BLaER1 (cell line): ENCODE data around the gene PDE7B.

ENCODE experiments used
- H3K27ac ChIP-seq: shearing (Covaris generic); formaldehyde crosslinking; 2 replicates; pipeline ENCODE4 v1.8.1; 2022
- H3K27me3 ChIP-seq: shearing (Covaris generic); formaldehyde crosslinking; 2 replicates; pipeline ENCODE4 v1.8.1; 2022
- H3K36me3 ChIP-seq: shearing (Covaris generic); formaldehyde crosslinking; 2 replicates; pipeline ENCODE4 v1.8.1; 2022
- H3K4me1 ChIP-seq: shearing (Covaris generic); formaldehyde crosslinking; 2 replicates; pipeline ENCODE4 v1.8.1; 2022
- H3K4me2 ChIP-seq: shearing (Covaris generic); formaldehyde crosslinking; 2 replicates; pipeline ENCODE4 v1.8.1; 2022
- H3K4me3 ChIP-seq: shearing (Covaris generic); formaldehyde crosslinking; 2 replicates; pipeline ENCODE4 v1.8.1; 2022
- H3K9ac ChIP-seq: shearing (Covaris generic); formaldehyde crosslinking; 2 replicates; pipeline ENCODE4 v1.8.1; 2022
- H3K9me3 ChIP-seq: shearing (Covaris generic); formaldehyde crosslinking; 2 replicates; pipeline ENCODE4 v1.8.1; 2022
- H4K20me1 ChIP-seq: shearing (Covaris generic); formaldehyde crosslinking; 2 replicates; pipeline ENCODE4 v1.8.1; 2022
- Cebpa-rat ChIP-seq: shearing (Covaris generic); IDR thresholded peaks from 2 replicates; pipeline ENCODE4 v1.8.1; 2022

The PDE7B gene

DNA sequence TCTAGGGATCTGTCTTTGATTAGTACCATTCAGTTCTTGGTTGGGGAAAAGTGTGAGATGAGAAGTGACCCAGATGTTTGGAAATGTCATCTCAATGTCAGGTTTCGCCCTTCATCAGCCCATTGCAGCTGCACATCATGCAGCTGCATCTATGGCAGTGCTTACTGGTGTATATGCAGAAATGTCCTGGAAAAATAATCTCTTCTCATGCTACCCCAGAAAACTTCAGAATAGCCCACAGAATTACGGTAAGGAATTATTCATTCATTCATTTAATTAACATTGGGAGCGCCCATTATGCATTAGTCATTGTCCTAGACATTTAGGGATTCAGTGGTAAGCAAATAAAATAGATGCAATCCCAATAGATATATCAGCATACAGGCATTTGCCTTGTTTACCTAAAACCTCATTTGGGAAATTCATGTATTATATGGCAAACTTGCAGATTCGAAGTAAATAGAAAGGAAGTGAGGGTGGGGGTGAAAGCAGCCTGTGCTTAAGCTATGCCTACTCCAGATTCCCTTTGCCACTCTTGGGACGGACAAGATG, 89.2 kb downstream of the PDE7B start:
- H3K27ac ChIP-seq: no peak overlapping the region
- TF ChIP-seq Cebpa-rat: no peak
- no peaks in the 10 kb centered on the region for H3K4me1 ChIP-seq
- H3K4me3 ChIP-seq: no peak overlapping the region
- no peaks in the 10 kb centered on the region for H3K36me3 ChIP-seq
- H4K20me1 ChIP-seq: no peaks in the 10 kb centered on the region
- H3K4me2 ChIP-seq: no peak overlapping the region
- no peaks in the 10 kb centered on the region for H3K27me3 ChIP-seq
- no peak overlapping the region for H3K9ac ChIP-seq
- H3K9me3 ChIP-seq: no peaks in the 10 kb centered on the region

DNA sequence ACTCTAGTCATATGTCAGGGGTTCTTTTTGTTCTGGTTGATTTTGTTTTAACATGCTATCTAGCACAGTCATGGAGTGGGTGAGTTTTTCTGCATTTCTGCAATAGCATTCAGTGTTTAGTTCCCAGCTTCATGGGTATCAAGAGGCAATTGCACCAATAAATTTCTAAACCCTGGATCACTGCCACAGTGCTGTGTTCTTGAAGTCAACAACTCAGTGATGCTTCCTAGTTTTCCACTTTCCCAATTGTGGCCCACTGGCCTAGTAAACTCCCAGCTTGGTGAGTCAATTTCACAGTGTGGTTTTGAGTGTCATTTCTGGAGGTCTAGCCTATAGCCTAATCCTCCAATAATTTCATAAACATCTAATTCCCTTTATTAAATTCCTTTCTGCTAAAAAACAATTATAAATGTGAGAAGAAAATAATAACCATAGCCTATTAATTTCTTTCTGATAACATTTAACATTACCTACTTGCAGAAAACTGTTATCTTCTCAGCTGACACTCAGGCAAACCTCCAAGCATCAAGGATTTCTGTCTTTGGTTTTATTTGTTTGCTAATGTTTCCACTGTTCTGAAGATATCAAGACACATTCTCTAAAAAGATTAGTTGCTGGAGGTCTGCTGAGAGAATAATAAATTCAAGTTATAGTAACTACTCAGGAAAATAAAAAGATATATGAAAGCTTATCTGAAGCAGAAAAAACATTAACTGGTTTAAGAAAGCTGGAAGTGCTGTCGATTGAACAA, 89.9 kb downstream of the PDE7B start:
- TF ChIP-seq Cebpa-rat: no peak
- H3K4me1 ChIP-seq: no peaks in the 10 kb centered on the region
- no peak overlapping the region for H3K27ac ChIP-seq
- no peak overlapping the region for H3K4me3 ChIP-seq
- H3K27me3 ChIP-seq: no peaks in the 10 kb centered on the region
- no peak overlapping the region for H3K4me2 ChIP-seq
- H3K9me3 ChIP-seq: no peaks in the 10 kb centered on the region
- H4K20me1 ChIP-seq: no peaks in the 10 kb centered on the region
- H3K36me3 ChIP-seq: no peaks in the 10 kb centered on the region
- H3K9ac ChIP-seq: no peak overlapping the region

DNA sequence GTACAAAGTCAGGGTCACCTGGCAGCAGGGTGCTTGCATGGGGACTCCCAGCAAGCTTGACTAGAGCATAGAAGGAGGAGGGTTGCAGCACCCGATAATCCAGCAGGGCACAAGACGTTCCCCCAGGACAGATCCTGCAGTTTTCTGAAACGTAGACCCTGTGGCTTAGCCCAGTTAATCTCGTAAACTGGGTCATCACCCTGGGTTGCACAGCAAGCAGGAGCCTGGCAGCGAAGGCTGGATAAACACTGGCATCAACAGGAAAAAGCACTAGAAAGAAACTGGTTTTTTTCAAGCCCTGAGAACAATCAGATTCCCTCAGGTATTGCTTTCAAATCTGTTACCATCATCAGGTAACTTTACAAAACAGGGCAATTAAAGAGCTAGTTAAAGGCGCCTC, 92.6 kb downstream of the PDE7B start:
- no peaks in the 10 kb centered on the region for H3K27me3 ChIP-seq
- no peak for TF ChIP-seq Cebpa-rat
- no peak overlapping the region for H3K4me3 ChIP-seq
- H3K9ac ChIP-seq: no peak overlapping the region
- no peaks in the 10 kb centered on the region for H3K36me3 ChIP-seq
- H3K4me2 ChIP-seq: no peak overlapping the region
- H4K20me1 ChIP-seq: no peaks in the 10 kb centered on the region
- H3K4me1 ChIP-seq: no peaks in the 10 kb centered on the region
- H3K9me3 ChIP-seq: no peaks in the 10 kb centered on the region
- no peak overlapping the region for H3K27ac ChIP-seq

DNA sequence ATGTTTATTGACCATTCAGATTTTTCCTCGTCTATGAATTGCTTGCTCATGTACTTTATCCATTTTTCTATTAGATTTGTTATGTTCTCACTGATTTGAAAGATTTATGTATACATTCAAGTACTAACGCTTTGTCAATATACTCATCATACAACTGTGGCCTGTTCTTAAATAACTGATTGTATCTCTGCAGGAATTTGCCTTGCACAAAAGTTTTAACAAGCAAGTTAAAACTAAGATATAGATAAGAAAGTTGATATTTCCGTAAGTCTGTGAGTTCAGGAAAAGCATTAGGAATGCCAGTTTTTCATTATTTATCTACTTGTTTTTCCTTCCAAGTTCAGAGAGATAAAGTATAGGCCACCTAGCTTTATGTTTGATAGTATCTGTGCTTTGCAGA, 95.2 kb downstream of the PDE7B start:
- Histone ChIP-seq H3K4me2 (no peak overlapping the region), H3K27ac (no peak overlapping the region), H3K9me3 (no peaks in the 10 kb centered on the region), H3K4me1 (no peaks in the 10 kb centered on the region), H3K36me3 (no peaks in the 10 kb centered on the region), H3K4me3 (no peak overlapping the region), H3K9ac (no peak overlapping the region), H4K20me1 (no peaks in the 10 kb centered on the region), H3K27me3 (no peaks in the 10 kb centered on the region)
- no peak for TF ChIP-seq Cebpa-rat

DNA sequence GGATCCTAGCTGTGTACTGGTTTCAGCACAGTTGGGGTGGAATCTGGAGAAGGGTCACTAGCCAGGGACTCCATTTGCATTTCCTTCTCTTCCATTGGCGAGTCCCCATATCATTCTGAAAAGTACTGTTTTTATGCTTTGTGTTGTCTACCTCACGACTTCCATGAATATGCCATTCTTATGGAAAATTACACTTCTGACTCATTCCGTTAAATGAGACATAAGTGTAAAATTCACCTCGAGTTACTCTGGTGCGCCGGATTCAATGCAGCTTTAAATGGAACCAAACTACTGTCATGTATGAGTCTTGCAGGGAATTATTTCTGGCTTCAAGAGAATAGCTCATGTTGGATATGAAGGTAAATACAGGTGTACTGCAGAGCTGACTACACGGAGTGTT, 99.2 kb downstream of the PDE7B start:
- Histone ChIP-seq H4K20me1 (no peaks in the 10 kb centered on the region), H3K27me3 (no peaks in the 10 kb centered on the region), H3K9ac (no peak overlapping the region), H3K4me2 (no peak overlapping the region), H3K36me3 (no peaks in the 10 kb centered on the region), H3K4me1 (no peaks in the 10 kb centered on the region), H3K4me3 (no peak overlapping the region), H3K9me3 (no peaks in the 10 kb centered on the region), H3K27ac (no peak overlapping the region)
- TF ChIP-seq Cebpa-rat: no peak

DNA sequence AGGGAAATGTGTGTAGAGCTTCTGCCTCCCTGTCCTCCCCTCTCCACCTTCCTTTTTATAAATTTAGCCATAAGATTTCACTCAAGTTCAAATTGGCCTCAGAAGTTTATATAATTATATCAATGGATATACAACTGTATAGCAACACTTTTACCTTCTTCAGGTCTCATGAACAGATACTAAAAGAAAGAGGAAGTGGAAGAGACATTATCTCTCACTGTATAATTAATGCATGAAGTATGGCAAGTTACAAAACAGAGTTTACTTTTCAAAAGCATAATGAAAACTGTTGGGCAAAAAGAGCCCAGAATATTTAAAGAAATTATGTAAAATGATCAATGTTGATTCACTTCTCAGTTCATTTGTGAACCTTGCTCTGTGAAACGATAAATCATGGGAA, 99.7 kb downstream of the PDE7B start:
- Histone ChIP-seq H3K9ac (no peak overlapping the region), H3K4me1 (no peaks in the 10 kb centered on the region), H4K20me1 (no peaks in the 10 kb centered on the region), H3K27ac (no peak overlapping the region), H3K4me2 (no peak overlapping the region), H3K4me3 (no peak overlapping the region), H3K27me3 (no peaks in the 10 kb centered on the region), H3K36me3 (no peaks in the 10 kb centered on the region), H3K9me3 (no peaks in the 10 kb centered on the region)
- TF ChIP-seq Cebpa-rat: no peak

DNA sequence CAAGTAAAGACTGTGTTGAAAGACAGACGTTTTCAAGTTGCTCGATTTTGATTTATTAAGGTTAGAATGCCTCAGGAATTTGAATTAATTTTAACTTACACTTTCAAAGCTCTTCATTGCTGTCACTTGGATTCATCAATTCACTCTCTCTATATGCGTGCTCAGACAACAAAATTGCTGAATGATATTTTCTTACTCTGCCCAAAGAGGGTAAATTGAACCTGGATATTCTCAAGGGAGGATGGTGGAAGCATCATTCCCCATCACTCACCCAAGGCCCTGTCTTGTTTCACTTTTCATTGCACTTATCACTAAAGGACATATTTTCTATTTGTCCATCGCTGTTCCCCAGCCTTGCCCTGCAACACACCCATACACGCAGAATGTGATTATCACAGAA, 102.3 kb downstream of the PDE7B start:
- Histone ChIP-seq H3K36me3 (no peaks in the 10 kb centered on the region), H3K4me3 (no peak overlapping the region), H3K9me3 (no peaks in the 10 kb centered on the region), H3K4me1 (no peaks in the 10 kb centered on the region), H4K20me1 (no peaks in the 10 kb centered on the region), H3K27ac (no peak overlapping the region), H3K27me3 (no peaks in the 10 kb centered on the region), H3K4me2 (no peak overlapping the region), H3K9ac (no peak overlapping the region)
- no peak for TF ChIP-seq Cebpa-rat

DNA sequence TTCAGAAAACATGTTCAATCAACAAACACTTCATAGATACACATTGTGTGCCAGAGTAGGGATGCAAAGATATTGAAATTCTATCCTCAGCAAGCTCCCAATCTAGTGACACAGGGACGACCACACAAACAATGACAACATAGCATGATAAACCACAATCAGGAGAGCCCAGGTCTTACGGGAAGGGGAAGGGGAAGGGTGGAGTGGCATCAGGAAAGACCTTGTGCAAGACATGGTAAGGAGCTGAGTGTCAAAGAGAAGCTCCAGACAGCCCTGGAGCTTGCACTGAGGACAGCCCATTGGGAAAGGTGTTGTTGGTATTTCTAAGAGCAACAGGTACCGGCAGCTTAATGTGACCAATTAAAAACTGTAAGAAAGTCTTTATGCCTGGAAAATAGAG, 103.6 kb downstream of the PDE7B start:
- H3K36me3 ChIP-seq: no peaks in the 10 kb centered on the region
- no peaks in the 10 kb centered on the region for H3K4me1 ChIP-seq
- TF ChIP-seq Cebpa-rat: no peak
- no peaks in the 10 kb centered on the region for H4K20me1 ChIP-seq
- H3K9ac ChIP-seq: no peak overlapping the region
- no peak overlapping the region for H3K27ac ChIP-seq
- no peaks in the 10 kb centered on the region for H3K27me3 ChIP-seq
- no peak overlapping the region for H3K4me3 ChIP-seq
- H3K4me2 ChIP-seq: no peak overlapping the region
- no peaks in the 10 kb centered on the region for H3K9me3 ChIP-seq

DNA sequence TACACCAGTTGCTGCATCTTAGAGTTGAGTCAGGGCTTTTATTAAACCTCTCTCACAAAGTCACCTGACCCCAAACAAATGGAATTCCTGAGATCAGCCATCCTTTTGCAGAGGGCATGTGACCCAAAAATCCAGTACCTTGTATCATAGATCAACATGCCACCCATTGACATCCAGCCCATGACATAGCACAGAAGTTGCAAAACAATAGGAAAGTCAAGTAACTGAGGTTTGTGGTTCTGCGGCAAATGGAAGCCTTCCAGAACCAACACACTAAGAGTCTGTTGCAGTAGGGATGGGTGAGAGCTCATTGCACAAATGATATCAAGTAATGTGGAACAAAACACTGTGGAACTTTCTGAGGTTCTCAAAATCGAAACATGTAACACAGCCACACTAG, 111.2 kb downstream of the PDE7B start:
- Histone ChIP-seq H4K20me1 (no peaks in the 10 kb centered on the region), H3K27ac (no peak overlapping the region), H3K4me2 (no peak overlapping the region), H3K4me1 (no peaks in the 10 kb centered on the region), H3K9me3 (no peaks in the 10 kb centered on the region), H3K4me3 (no peak overlapping the region), H3K9ac (no peak overlapping the region), H3K36me3 (no peaks in the 10 kb centered on the region), H3K27me3 (no peaks in the 10 kb centered on the region)
- no peak for TF ChIP-seq Cebpa-rat

DNA sequence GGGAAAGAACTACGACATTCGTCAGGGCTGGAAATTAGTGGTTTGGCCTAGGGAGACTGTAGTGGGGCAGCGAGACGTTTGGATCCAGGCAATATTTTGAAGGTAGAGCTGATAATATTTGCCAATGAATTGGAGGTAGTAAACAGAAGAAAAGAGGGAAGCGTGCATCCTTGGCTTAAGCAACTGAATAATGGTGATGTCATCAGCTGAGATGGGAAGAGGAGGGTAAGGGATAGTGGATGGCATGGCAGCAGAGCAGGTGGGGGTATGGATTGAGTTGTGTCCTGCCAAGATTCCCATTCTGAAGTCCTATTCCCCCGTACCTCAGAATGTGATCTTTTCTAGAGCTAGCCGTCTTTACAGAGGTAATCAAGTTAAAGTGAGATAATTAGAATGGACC, 119.2 kb downstream of the PDE7B start:
- no peaks in the 10 kb centered on the region for H3K36me3 ChIP-seq
- H3K4me2 ChIP-seq: no peak overlapping the region
- H3K4me1 ChIP-seq: no peaks in the 10 kb centered on the region
- no peak for TF ChIP-seq Cebpa-rat
- H3K27ac ChIP-seq: no peak overlapping the region
- no peak overlapping the region for H3K4me3 ChIP-seq
- no peaks in the 10 kb centered on the region for H4K20me1 ChIP-seq
- H3K9me3 ChIP-seq: no peaks in the 10 kb centered on the region
- no peak overlapping the region for H3K9ac ChIP-seq
- no peaks in the 10 kb centered on the region for H3K27me3 ChIP-seq

DNA sequence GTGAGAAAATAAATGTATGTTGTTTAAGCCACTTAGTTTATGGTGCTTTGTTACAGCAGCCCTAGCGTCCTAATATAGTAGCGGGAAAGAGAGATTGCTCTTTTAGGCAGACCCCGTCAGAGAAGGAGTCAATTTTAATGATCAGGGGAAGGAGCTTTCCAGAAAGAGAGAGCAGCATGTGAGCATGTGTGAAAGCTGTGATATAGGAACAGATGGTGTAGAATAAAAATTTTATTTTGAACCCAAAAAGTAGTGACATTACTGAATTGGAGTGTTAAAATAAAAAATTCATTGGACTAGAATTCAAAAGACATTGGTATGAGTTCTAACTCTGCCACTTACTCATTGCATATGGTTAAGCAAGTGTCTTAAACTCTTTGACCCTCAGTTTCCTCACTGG, 119.8 kb downstream of the PDE7B start:
- no peaks in the 10 kb centered on the region for H3K4me1 ChIP-seq
- no peaks in the 10 kb centered on the region for H3K36me3 ChIP-seq
- no peak overlapping the region for H3K4me3 ChIP-seq
- H3K27me3 ChIP-seq: no peaks in the 10 kb centered on the region
- no peaks in the 10 kb centered on the region for H3K9me3 ChIP-seq
- no peaks in the 10 kb centered on the region for H4K20me1 ChIP-seq
- no peak overlapping the region for H3K9ac ChIP-seq
- no peak overlapping the region for H3K4me2 ChIP-seq
- no peak overlapping the region for H3K27ac ChIP-seq
- TF ChIP-seq Cebpa-rat: no peak
